ENCODE measurements around the gene KDM5B.

GRCh38 chr1:202848191-202848542, 39.9 kb upstream of the KDM5B start:
- TF ChIP-seq POLR2A (IDR thresholded peaks at IDR 0.05) (no peak), CTCF (IDR thresholded peaks at IDR 0.05) (no peak)

Measured in uterus (tissue), 2 donors.